Astrocyte (in vitro differentiated cells and primary cell): Measurements from ENCODE around the gene KMT2C. TPM values are rescaled to one million over a fixed set of nuclear protein-coding genes. Genes with fewer than 3 reads are reported as not detected.

ENCODE experiments used
- DNase-seq: peaks from one replicate; pipeline ENCODE4 v3.0.0-alpha.2; 2010; ENCODE audit warnings: low read depth
- FAIRE-seq: peaks from 2 replicates; lab custom pipeline; 2011; peaks lifted over from hg19 to GRCh38; lab: Jason Lieb, UNC
- H2AFZ ChIP-seq: 2 replicates; pipeline ENCODE4 v1.6.0; 2012; ENCODE audit warnings: low read depth, low read length, inconsistent platforms
- H3K27ac ChIP-seq: 2 replicates; pipeline ENCODE4 v1.5.1; 2011; ENCODE audit warnings: low read depth, low read length, inconsistent platforms
- H3K27me3 ChIP-seq: 2 replicates; pipeline ENCODE4 v1.6.0; 2011; ENCODE audit warnings: low read length, inconsistent platforms; ENCODE audit not compliant: insufficient read depth
- H3K36me3 ChIP-seq: 2 replicates; pipeline ENCODE4 v1.5.1; 2011; ENCODE audit warnings: low read length, inconsistent platforms; ENCODE audit not compliant: insufficient read depth
- H3K4me1 ChIP-seq: 2 replicates; pipeline ENCODE4 v1.5.1; 2011; ENCODE audit warnings: low read length, inconsistent platforms; ENCODE audit not compliant: insufficient read depth
- H3K4me2 ChIP-seq: 2 replicates; pipeline ENCODE4 v1.6.0; 2012; ENCODE audit warnings: low read length, inconsistent platforms
- H3K4me3 ChIP-seq: 2 replicates; pipeline ENCODE4 v1.5.1; 2011; ENCODE audit warnings: low read depth, mild to moderate bottlenecking, low read length, inconsistent platforms; ENCODE audit not compliant: insufficient read depth
- H3K79me2 ChIP-seq: 2 replicates; pipeline ENCODE4 v1.6.0; 2012; ENCODE audit warnings: mild to moderate bottlenecking, low read length, inconsistent platforms; ENCODE audit not compliant: insufficient read depth
- H3K9ac ChIP-seq: 2 replicates; pipeline ENCODE4 v1.6.0; 2012; ENCODE audit warnings: mild to moderate bottlenecking, low read length, inconsistent platforms
- H3K9me3 ChIP-seq: 2 replicates; pipeline ENCODE4 v1.5.1; 2012; ENCODE audit warnings: low read depth, mild to moderate bottlenecking, low read length, inconsistent platforms; ENCODE audit not compliant: insufficient read depth
- H4K20me1 ChIP-seq: 2 replicates; pipeline ENCODE4 v1.6.0; 2012; ENCODE audit warnings: low read length, inconsistent platforms; ENCODE audit not compliant: insufficient read depth
- H3K27ac Mint-ChIP-seq: one replicate; pipeline ENCODE4 v1.8.0; 2021; ENCODE audit warnings: mild to moderate bottlenecking, mixed read lengths; ENCODE audit not compliant: unreplicated experiment
- H3K27me3 Mint-ChIP-seq: one replicate; pipeline ENCODE4 v1.8.0; 2021; ENCODE audit warnings: low read depth, mixed read lengths; ENCODE audit not compliant: unreplicated experiment
- H3K36me3 Mint-ChIP-seq: one replicate; pipeline ENCODE4 v1.8.0; 2021; ENCODE audit warnings: low read depth, mixed read lengths; ENCODE audit not compliant: unreplicated experiment
- H3K4me1 Mint-ChIP-seq: one replicate; pipeline ENCODE4 v1.8.0; 2021; ENCODE audit warnings: low read depth, mixed read lengths; ENCODE audit not compliant: unreplicated experiment
- H3K4me3 Mint-ChIP-seq: one replicate; pipeline ENCODE4 v1.8.0; 2021; ENCODE audit warnings: mild to moderate bottlenecking, moderate library complexity, mixed read lengths; ENCODE audit not compliant: unreplicated experiment
- H3K9me3 Mint-ChIP-seq: one replicate; pipeline ENCODE4 v1.8.0; 2021; ENCODE audit warnings: mild to moderate bottlenecking, mixed read lengths; ENCODE audit not compliant: unreplicated experiment
- EZH2 ChIP-seq: IDR thresholded peaks from 2 replicates; pipeline ENCODE4 v1.6.1; 2012; ENCODE audit warnings: mild to moderate bottlenecking, low read length, inconsistent platforms; ENCODE audit not compliant: insufficient read depth
- total RNA-seq: library from RNA; stranded (reverse); gene quantifications from 2 replicates; pipeline ENCODE4 v1.2.1, GENCODE V29; 2021
- TF ChIP-seq, protein P1 (sequence below): IDR thresholded peaks from 2 replicates; pipeline ENCODE4 v1.5.1; 2011; ENCODE audit warnings: low read depth, mild to moderate bottlenecking, inconsistent platforms, low read length, moderate library complexity; ENCODE audit not compliant: insufficient read depth

KMT2C gene
- total RNA-seq, 1 donor from 2014 or later = 59.0 TPM

DNA sequence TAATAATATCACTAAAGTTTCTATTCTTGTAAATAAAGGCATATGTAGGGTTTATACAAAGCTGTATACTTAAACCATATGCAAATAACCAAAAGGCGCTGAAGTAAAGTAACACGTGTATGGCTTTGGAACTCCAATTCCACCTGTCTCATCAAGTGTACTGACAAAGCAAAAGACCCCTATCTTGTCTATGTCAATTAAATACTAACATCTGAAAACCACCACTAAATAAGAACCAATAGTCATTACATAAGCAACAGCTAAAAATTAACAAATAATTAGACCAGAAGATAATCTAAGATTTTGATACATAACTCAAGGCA is 93.9 kb downstream of the KMT2C start:
- no peak for FAIRE-seq
- Histone ChIP-seq H3K36me3 (no peaks in the 10 kb centered on the region), H3K27me3 (no peaks in the 10 kb centered on the region), H3K79me2 (peaks cover 94% of the 10 kb centered on the region), H4K20me1 (peaks cover 77% of the 10 kb centered on the region), H3K4me3 (no peak overlapping the region), H3K9me3 (no peaks in the 10 kb centered on the region), H3K9ac (no peak overlapping the region), H3K4me2 (no peak overlapping the region), H3K27ac (no peak overlapping the region), H3K4me1 (no peaks in the 10 kb centered on the region), H2AFZ (no peak overlapping the region)
- no peaks in the 10 kb centered on the region for H3K27me3 Mint-ChIP-seq
- H3K4me3 Mint-ChIP-seq = no peak overlapping the region
- peaks cover 9% of the 10 kb centered on the region for H3K4me1 Mint-ChIP-seq
- TF ChIP-seq EZH2 = no peak
- TF ChIP-seq, protein P1, sequence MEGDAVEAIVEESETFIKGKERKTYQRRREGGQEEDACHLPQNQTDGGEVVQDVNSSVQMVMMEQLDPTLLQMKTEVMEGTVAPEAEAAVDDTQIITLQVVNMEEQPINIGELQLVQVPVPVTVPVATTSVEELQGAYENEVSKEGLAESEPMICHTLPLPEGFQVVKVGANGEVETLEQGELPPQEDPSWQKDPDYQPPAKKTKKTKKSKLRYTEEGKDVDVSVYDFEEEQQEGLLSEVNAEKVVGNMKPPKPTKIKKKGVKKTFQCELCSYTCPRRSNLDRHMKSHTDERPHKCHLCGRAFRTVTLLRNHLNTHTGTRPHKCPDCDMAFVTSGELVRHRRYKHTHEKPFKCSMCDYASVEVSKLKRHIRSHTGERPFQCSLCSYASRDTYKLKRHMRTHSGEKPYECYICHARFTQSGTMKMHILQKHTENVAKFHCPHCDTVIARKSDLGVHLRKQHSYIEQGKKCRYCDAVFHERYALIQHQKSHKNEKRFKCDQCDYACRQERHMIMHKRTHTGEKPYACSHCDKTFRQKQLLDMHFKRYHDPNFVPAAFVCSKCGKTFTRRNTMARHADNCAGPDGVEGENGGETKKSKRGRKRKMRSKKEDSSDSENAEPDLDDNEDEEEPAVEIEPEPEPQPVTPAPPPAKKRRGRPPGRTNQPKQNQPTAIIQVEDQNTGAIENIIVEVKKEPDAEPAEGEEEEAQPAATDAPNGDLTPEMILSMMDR = no peak
- DNase-seq = no peak
- peaks cover 2% of the 10 kb centered on the region for H3K9me3 Mint-ChIP-seq
- H3K27ac Mint-ChIP-seq = no peak overlapping the region
- H3K36me3 Mint-ChIP-seq = peaks cover 6% of the 10 kb centered on the region

DNA sequence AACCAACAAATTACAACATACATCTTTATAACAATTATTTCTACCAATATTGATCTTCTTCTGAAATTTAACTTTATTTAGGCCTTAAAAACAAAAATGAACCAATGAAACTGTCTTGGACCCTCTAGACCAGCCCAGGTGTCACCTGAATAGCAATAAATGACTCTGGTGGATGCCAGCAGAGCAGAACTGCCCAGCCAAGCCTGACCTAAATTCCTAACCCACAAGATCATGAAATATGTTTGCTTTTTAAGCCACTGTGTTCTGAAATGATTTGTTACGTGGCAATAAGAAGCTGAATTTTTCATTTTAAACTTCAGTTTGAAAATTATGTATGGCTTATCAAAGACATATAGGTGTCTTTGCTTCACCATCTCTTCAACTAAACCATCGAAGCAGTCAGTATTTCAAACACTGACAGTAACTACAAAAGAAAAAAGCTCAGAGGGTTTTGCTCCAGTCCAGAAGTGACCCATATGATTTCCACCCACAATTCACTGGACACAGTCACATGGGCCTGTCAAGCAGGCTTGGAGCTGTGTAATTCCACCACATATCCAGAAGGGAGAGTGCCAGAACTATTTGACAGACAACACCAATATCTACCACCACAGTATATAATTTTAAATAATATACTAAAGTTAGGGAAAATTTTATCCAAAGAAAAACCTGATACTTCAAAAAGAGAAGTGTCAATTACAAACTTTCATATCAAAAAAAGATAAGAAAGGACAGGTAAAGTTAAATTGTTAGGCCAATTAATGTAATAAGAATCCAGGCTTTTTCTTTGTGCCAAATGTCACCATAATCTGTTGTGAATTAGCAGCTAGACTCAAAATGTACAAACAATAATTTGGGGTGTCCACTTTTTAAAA is 94.5 kb downstream of the KMT2C start:
- DNase-seq (peak; percentile 52), FAIRE-seq (peak; percentile 47)
- H3K9me3 ChIP-seq = no peaks in the 10 kb centered on the region
- no peak overlapping the region for H2AFZ ChIP-seq
- no peak overlapping the region for H3K27ac ChIP-seq
- H4K20me1 ChIP-seq = peaks cover 80% of the 10 kb centered on the region
- peaks cover 96% of the 10 kb centered on the region for H3K79me2 ChIP-seq
- no peak overlapping the region for H3K4me2 ChIP-seq
- H3K4me1 ChIP-seq = no peaks in the 10 kb centered on the region
- Mint-ChIP-seq H3K4me1 (peaks cover 9% of the 10 kb centered on the region), H3K27me3 (no peaks in the 10 kb centered on the region), H3K9me3 (no peaks in the 10 kb centered on the region), H3K4me3 (no peak overlapping the region), H3K27ac (no peak overlapping the region), H3K36me3 (peaks cover 6% of the 10 kb centered on the region)
- no peaks in the 10 kb centered on the region for H3K36me3 ChIP-seq
- H3K9ac ChIP-seq = peak overlapping the region; percentile 22
- TF ChIP-seq, protein P1 = peak; percentile 48
- no peak for TF ChIP-seq EZH2
- H3K27me3 ChIP-seq = no peaks in the 10 kb centered on the region
- no peak overlapping the region for H3K4me3 ChIP-seq

DNA sequence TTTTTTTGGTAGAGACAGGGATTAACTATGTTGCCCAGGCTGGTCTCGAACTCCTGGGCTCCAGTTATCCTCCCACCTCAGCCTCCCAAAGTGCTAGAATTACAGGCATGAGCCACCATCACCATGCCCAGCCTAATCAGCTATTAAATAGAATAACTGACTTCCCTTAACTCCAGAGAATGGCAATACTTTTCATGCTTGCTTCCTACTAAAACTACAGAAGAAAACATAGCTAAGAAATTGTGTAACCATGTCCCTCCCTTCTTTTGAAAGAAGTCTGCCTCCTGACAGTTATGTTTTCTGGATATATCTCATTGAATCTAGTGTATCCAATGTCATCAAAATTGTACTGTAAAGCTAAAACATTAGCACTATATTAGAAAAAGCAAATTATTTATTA is 95.6 kb downstream of the KMT2C start:
- H3K4me3 Mint-ChIP-seq = no peak overlapping the region
- H3K79me2 ChIP-seq = peaks cover 95% of the 10 kb centered on the region
- no peaks in the 10 kb centered on the region for H3K9me3 Mint-ChIP-seq
- no peak overlapping the region for H3K9ac ChIP-seq
- H3K4me1 ChIP-seq = no peaks in the 10 kb centered on the region
- FAIRE-seq (no peak), DNase-seq (no peak)
- no peaks in the 10 kb centered on the region for H3K36me3 Mint-ChIP-seq
- H3K36me3 ChIP-seq = no peaks in the 10 kb centered on the region
- H3K27me3 ChIP-seq = no peaks in the 10 kb centered on the region
- no peak overlapping the region for H2AFZ ChIP-seq
- H3K27ac Mint-ChIP-seq = peak overlapping the region; percentile 47
- H3K4me3 ChIP-seq = no peak overlapping the region
- peaks cover 12% of the 10 kb centered on the region for H3K4me1 Mint-ChIP-seq
- H3K27ac ChIP-seq = no peak overlapping the region
- no peaks in the 10 kb centered on the region for H3K27me3 Mint-ChIP-seq
- peaks cover 83% of the 10 kb centered on the region for H4K20me1 ChIP-seq
- H3K4me2 ChIP-seq = no peak overlapping the region
- no peaks in the 10 kb centered on the region for H3K9me3 ChIP-seq
- TF ChIP-seq, protein P1 = no peak
- TF ChIP-seq EZH2 = no peak
